ENCODE data around the gene RSBN1.
"Not testable (repeated sequence)": the region's sequence is repeated elsewhere in the genome, so short reads cannot be mapped to it uniquely, and the experiment has no call there.

The RSBN1 gene

DNA sequence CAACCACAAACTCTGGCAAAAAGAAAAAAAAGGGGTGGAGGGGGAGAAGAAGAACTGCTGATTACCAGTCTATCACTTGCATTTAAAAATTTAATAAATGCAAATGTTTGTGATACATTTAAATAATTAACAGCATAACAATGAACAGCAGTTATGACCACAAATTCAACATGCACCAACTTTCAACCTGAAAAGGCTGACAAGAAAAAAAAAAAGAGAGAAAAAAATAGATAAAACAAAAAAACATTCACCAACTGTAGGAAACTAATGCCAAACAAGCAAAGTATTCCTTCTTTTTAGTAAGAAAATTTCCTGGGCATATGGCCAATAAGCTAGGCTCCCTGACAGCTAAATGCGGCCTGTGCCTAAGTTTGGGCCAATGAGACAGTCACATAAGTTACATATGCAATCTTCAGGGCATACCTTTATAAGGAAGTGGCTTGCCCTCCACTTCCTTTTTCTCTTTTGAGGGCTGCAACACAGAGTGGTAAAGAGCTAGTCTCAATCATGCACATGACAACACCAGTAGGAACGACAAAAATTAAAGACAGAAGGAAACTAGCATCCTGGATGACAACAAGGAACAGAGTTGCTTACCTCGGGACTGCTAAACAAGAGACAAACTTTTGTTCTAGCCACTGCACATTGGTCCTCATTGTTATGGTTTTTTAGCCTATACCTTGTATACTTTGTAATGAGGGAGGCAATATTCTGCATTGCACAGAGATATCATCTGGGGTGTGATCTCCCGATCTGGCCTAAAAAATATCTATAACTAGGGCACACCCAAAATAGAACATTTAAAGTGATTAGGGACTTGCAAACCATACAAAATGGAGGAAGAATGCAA is 28.8 kb downstream of the RSBN1 start:
- in situ Hi-C loops (cut with MboI; ENCODE audit: low sequenced_read_pairs) = no loop called here

DNA sequence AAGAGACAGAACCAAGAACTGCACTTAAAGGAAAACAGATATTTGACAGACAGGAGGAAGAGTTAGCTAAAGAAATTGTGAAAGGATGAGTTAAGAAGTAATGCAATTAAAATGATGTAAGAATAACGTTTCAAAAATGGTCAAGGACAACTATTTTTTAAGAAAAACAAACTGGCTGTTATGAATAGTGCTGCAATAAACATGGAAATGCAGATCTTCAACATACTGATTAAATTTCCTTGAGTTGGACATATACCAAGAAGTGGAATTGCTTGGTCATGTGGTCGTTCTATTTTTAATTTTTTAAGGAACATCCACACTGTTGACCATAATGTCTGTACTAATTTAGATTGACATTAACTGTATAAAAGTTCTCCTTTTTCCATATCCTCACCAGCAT is 29.9 kb downstream of the RSBN1 start:
- in situ Hi-C loops (cut with MboI; ENCODE audit: low sequenced_read_pairs) = no loop called here

DNA sequence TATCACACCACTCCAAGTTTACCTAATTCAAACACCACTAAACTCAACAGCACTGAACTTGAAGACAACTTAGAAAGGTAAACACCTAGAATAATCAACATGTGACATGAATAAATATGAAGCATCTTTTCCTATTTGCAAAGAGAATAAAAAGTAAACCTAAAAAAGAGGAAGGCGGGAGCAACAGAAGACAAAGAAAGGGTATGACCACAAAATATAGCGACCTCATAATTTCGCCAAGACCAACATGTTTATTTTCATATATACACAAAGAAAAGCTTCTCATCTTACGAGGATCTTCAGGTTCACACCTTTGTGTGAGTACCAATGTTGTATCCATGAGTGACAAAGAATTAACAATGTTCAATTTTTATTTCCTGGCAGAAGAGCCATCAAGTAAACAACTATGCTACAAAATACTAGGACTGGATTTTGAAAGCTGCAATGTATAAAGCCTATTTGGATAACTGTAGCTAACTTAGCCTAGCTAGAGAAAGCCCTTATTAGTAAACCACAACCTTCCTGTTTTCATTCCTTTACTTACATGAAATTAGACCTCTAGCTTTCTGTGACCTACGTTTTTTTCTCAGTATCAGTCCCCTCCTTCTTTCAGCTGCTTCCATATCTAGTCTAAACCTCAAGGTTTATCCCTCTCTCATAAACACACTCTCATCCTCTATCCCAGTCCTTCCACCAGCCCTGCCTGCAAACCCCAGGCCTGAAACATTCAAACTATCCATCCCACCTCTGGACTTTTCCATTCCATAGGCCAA is 31.7 kb downstream of the RSBN1 start:
- in situ Hi-C loops (cut with MboI; ENCODE audit: low sequenced_read_pairs) = no loop called here

GRCh38 chr1:113779542-113779941 is 32.7 kb downstream of the RSBN1 start:
- in situ Hi-C loops (cut with MboI; ENCODE audit: low sequenced_read_pairs) = loop anchor here (10.0 kb wide), 1 partner anchor 55 kb away; no protein-coding TSS in a partner anchor

- in situ Hi-C loops (cut with MboI; ENCODE audit: low sequenced_read_pairs) = loop anchor here (10.0 kb wide), 1 partner anchor 57 kb away; no protein-coding TSS in a partner anchor
Observed at GRCh38 chr1:113777561-113777960, 34.7 kb downstream of the RSBN1 start.

GRCh38 chr1:113770031-113770430 is 42.2 kb downstream of the RSBN1 start:
- in situ Hi-C loops (cut with MboI; ENCODE audit: low sequenced_read_pairs) = loop anchor here (10.0 kb wide), 1 partner anchor 65 kb away; no protein-coding TSS in a partner anchor

GRCh38 chr1:113769601-113769970 is 42.7 kb downstream of the RSBN1 start:
- in situ Hi-C loops (cut with MboI; ENCODE audit: low sequenced_read_pairs) = no loop called here

- in situ Hi-C loops (cut with MboI; ENCODE audit: low sequenced_read_pairs) = no loop called here
Observed at GRCh38 chr1:113768916-113769600, 43.2 kb downstream of the RSBN1 start.

- in situ Hi-C loops (cut with MboI; ENCODE audit: low sequenced_read_pairs) = no loop called here
Observed at GRCh38 chr1:113765306-113766230, 46.7 kb downstream of the RSBN1 start.

DNA sequence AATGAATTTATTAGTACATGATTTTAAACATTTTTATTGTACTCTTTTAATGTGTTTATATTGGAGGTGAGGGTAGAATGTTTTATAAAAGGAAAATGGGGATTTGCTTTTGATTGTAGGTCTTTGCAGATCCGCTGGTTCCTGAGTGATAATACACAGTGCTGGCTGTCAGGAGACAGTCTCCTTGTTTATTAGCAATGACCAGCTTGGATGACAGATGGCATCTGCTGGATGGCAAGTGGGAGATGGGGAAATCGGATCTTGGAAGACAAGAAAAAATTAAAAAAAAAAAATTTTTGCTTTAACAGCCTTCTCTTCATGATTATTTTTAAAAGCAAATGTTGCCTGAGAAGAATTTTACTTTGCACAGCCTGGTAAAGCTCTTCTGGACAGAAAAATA is 48.6 kb downstream of the RSBN1 start:
- in situ Hi-C loops (cut with MboI; ENCODE audit: low sequenced_read_pairs) = no loop called here

- in situ Hi-C loops (cut with MboI; ENCODE audit: low sequenced_read_pairs) = no loop called here
Observed at GRCh38 chr1:113761937-113762336, 50.3 kb downstream of the RSBN1 start.

DNA sequence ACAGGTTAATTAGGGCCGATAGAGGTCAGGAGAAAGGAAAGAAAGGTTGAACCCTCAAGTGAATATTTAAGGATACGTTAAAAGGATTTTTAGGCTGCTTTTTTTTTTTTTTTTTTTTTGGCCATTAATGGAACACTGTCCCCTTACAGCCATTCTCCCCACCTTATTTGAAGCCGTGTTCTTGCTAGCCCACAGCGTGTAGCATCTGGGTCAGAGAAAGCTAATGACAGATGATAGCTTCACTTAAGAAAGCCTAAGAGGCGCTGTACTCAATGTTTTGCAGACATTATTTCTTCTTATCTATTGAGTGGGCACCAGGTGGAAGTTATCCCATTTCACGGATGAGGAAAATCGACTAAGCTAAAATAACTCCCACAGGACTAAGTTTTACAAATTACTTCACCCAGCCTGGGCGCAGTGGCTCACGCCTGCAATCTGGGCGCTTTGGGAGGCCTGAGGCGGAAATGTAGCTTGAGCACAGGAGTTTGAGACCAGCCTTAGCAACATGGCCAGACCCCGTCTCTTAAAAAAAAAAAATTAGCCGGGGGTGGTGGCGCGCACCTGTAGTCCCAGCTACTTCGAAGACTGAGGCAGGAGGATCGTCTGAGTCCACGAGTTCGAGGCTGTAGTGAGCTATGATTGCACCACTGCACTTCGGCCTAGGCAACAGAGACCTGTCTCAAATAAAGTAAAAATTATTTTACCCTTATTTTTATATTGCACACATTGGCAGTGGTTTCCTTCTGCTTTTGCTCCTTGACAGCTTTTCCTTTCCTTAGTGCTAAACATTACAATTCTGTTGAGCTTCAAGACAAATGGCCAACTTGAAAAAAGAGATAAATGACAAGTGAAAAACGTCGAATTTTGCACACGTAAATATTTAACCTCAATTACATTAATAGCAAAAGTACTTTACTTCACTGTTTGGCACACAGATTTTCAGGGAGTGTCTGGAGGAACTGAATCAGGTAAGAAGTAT is 51.9 kb downstream of the RSBN1 start:
- in situ Hi-C loops (cut with MboI; ENCODE audit: low sequenced_read_pairs) = no loop called here

- in situ Hi-C loops (cut with MboI; ENCODE audit: low sequenced_read_pairs) = no loop called here
Observed at GRCh38 chr1:113759333-113760101, 52.8 kb downstream of the RSBN1 start, which contains the start of gene PHTF1. Gene PHTF1 (minus strand): TSS chr1:113759486. CDS start chr1:113758703, 783 bp downstream.

- in situ Hi-C loops (cut with MboI; ENCODE audit: low sequenced_read_pairs) = no loop called here
Observed at GRCh38 chr1:113758631-113759332, 53.5 kb downstream of the RSBN1 start.

DNA sequence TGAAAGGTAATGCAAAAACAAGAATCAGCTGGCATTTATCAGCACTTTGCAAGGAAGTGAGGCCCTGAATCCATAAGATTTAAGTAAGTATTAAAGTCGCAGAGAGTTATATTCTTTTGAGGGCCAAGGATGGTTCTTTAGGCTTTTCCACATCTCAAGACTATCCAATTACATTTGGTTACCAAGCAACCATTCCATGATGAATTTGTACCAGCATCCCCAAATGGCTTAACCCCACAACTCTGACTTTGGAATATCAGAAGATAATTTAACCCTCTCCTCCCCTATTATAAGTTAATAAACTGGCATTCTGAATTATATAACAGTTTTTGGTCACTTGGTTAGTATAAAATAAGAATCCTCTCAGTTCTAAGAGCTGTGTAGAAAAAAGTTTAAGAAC is 55.8 kb downstream of the RSBN1 start:
- in situ Hi-C loops (cut with MboI; ENCODE audit: low sequenced_read_pairs) = no loop called here

DNA sequence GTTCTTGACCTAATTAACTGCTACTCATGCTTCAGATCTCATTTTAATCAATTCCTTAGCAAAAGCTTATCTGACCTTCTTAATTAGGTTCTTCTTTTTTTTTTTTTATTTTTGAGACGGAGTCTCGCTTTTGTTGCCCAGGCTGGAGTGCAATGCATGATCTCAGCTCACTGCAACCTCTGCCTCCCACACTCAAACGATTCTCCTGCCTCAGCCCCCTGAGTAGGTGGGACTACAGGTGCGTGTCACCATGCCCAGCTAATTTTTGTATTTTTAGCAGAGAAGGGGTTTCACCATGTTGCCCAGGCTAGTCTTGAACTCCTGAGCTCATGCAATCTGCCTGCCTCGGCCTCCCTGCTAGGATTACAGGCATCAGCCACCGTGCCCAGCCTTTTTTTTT is 58.9 kb downstream of the RSBN1 start:
- in situ Hi-C loops (cut with MboI; ENCODE audit: low sequenced_read_pairs) = not testable (repeated sequence)

- in situ Hi-C loops (cut with MboI; ENCODE audit: low sequenced_read_pairs) = no loop called here
Observed at GRCh38 chr1:113751516-113751915, 60.8 kb downstream of the RSBN1 start.

DNA sequence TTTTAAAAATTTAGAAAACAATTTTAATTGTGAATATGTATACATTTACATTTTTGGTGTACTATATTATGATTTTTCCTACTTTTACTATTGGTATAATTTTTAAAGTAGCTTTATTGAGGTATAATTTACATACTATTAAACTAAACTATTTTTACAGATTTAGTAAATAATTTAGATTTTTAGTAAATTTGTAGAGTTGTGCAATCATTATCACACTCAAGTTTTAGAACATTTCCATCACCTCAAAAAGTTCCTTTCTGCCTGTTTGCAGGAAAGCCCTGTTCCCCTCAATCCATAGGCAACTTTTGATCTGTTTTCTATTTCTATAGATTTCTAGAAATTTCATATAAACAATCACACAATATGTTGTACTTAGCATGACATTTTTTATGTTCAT is 61.2 kb downstream of the RSBN1 start:
- in situ Hi-C loops (cut with MboI; ENCODE audit: low sequenced_read_pairs) = no loop called here

All from HL-60/S4 treated with retinoic acid at 250 ng/mL for 4 days and 3 days (cell line).